Measurements from ENCODE around the gene KCNJ6. TPM values are rescaled to one million over a fixed set of nuclear protein-coding genes. Genes with fewer than 3 reads are reported as not detected.

KCNJ6 gene
- total RNA-seq, 4 donors from 2014 or later: not detected

GRCh38 chr21:37797403-37797802 is 118.9 kb downstream of the KCNJ6 start:
- no peak for TF ChIP-seq POLR2A (IDR thresholded peaks at IDR 0.05)
- TF ChIP-seq CTCF (IDR thresholded peaks at IDR 0.05 in 4 of 5, conservative IDR thresholded peaks at IDR 0.05 in 1 of 5): no peak
- intact Hi-C loops (cut with DNase I; ENCODE audit: low total_unique reads): no loop called here
- Histone ChIP-seq H3K36me3 (no peaks in the 10 kb centered on the region), H3K4me3 (no peak overlapping the region), H3K9me3 (no peaks in the 10 kb centered on the region), H3K4me1 (no peaks in the 10 kb centered on the region), H3K27ac (no peak overlapping the region), H3K27me3 (no peaks in the 10 kb centered on the region)
- in situ Hi-C loops (cut with MboI; ENCODE audit: low sequenced_read_pairs in 4 of 4): no loop called here
- no peak for DNase-seq
- ATAC-seq: no peak

GRCh38 chr21:37796011-37796410 is 120.2 kb downstream of the KCNJ6 start:
- Histone ChIP-seq H3K4me1 (no peaks in the 10 kb centered on the region), H3K27me3 (no peaks in the 10 kb centered on the region), H3K4me3 (no peak overlapping the region), H3K36me3 (no peaks in the 10 kb centered on the region), H3K9me3 (no peaks in the 10 kb centered on the region), H3K27ac (no peak overlapping the region)
- in situ Hi-C loops (cut with MboI; ENCODE audit: low sequenced_read_pairs in 4 of 4): no loop called here
- TF ChIP-seq CTCF (IDR thresholded peaks at IDR 0.05 in 4 of 5, conservative IDR thresholded peaks at IDR 0.05 in 1 of 5) (no peak), POLR2A (IDR thresholded peaks at IDR 0.05) (no peak)
- ATAC-seq (no peak), DNase-seq (no peak)
- intact Hi-C loops (cut with DNase I; ENCODE audit: low total_unique reads): no loop called here

GRCh38 chr21:37793660-37794059 is 122.6 kb downstream of the KCNJ6 start:
- ATAC-seq (no peak), DNase-seq (no peak)
- in situ Hi-C loops (cut with MboI; ENCODE audit: low sequenced_read_pairs in 4 of 4): no loop called here
- Histone ChIP-seq H3K4me3 (no peak overlapping the region), H3K9me3 (no peaks in the 10 kb centered on the region), H3K36me3 (no peaks in the 10 kb centered on the region), H3K27me3 (no peaks in the 10 kb centered on the region), H3K27ac (no peak overlapping the region), H3K4me1 (no peaks in the 10 kb centered on the region)
- intact Hi-C loops (cut with DNase I; ENCODE audit: low total_unique reads): no loop called here
- TF ChIP-seq CTCF (IDR thresholded peaks at IDR 0.05 in 4 of 5, conservative IDR thresholded peaks at IDR 0.05 in 1 of 5): no peak

- in situ Hi-C loops (cut with MboI; ENCODE audit: low sequenced_read_pairs in 4 of 4): no loop called here
- no peaks in the 10 kb centered on the region for H3K9me3 ChIP-seq
- no peak overlapping the region for H3K27ac ChIP-seq
Observed at GRCh38 chr21:37792046-37792445, 124.2 kb downstream of the KCNJ6 start.

More at GRCh38 chr21:37792046-37792445, 124.2 kb downstream of the KCNJ6 start:
- Histone ChIP-seq H3K4me3 (no peak overlapping the region), H3K4me1 (no peaks in the 10 kb centered on the region), H3K36me3 (no peaks in the 10 kb centered on the region), H3K27me3 (no peaks in the 10 kb centered on the region)
- ATAC-seq (no peak), DNase-seq (no peak)
- TF ChIP-seq POLR2A (IDR thresholded peaks at IDR 0.05) (no peak), CTCF (IDR thresholded peaks at IDR 0.05 in 4 of 5, conservative IDR thresholded peaks at IDR 0.05 in 1 of 5) (no peak)
- intact Hi-C loops (cut with DNase I; ENCODE audit: low total_unique reads): no loop called here
